ENCODE measurements around the gene KRT81.
"Not testable (repeated sequence)": the region's sequence is repeated elsewhere in the genome, so short reads cannot be mapped to it uniquely, and the experiment has no call there.

The KRT81 gene

GRCh38 chr12:52286857-52287785, 4.2 kb downstream of the KRT81 start:
- not testable (repeated sequence) for H3K9me2 ChIP-seq (replicated peaks; ENCODE audit: low read depth, low read length); H3K9me3 ChIP-seq (ENCODE audit: insufficient read depth, low read depth, low read length); H3K27me3 ChIP-seq (ENCODE audit: insufficient read depth, low read length, poor library complexity, severe bottlenecking); H3K4me3 ChIP-seq (ENCODE audit: low read length, poor library complexity, severe bottlenecking); H3F3A ChIP-seq (ENCODE audit: low read depth); H3K9ac ChIP-seq (ENCODE audit: low read depth, low read length, poor library complexity, severe bottlenecking); H4K20me1 ChIP-seq (ENCODE audit: insufficient read depth, low read length, poor library complexity, severe bottlenecking); H3K79me2 ChIP-seq (ENCODE audit: insufficient read depth, low read length); H3K36me3 ChIP-seq (ENCODE audit: insufficient read depth, low read length); H2AFZ ChIP-seq (ENCODE audit: low read length)
- peak; percentile 55 for TF ChIP-seq CTCF (conservative IDR thresholded peaks at IDR 0.05; ENCODE audit: low read length)
- Histone ChIP-seq H3K4me1 (ENCODE audit: insufficient read depth, low read length, poor library complexity, severe bottlenecking) (peaks cover 36% of the 10 kb centered on the region), H3K4me2 (ENCODE audit: low read depth, low read length, poor library complexity, severe bottlenecking) (peak overlapping the region; percentile 88)

- Histone ChIP-seq H3K79me2 (ENCODE audit: insufficient read depth, low read length) (no peaks in the 10 kb centered on the region), H3K9me2 (replicated peaks; ENCODE audit: low read depth, low read length) (no peaks in the 10 kb centered on the region), H3K9ac (ENCODE audit: low read depth, low read length, poor library complexity, severe bottlenecking) (no peak overlapping the region), H3K9me3 (ENCODE audit: insufficient read depth, low read depth, low read length) (no peaks in the 10 kb centered on the region), H3K36me3 (ENCODE audit: insufficient read depth, low read length) (no peaks in the 10 kb centered on the region), H2AFZ (ENCODE audit: low read length) (no peak overlapping the region), H3K4me1 (ENCODE audit: insufficient read depth, low read length, poor library complexity, severe bottlenecking) (peaks cover 36% of the 10 kb centered on the region), H3K4me3 (ENCODE audit: low read length, poor library complexity, severe bottlenecking) (no peak overlapping the region), H3K27me3 (ENCODE audit: insufficient read depth, low read length, poor library complexity, severe bottlenecking) (no peaks in the 10 kb centered on the region), H3K4me2 (ENCODE audit: low read depth, low read length, poor library complexity, severe bottlenecking) (peak overlapping the region; percentile 27), H3F3A (ENCODE audit: low read depth) (no peaks in the 10 kb centered on the region), H4K20me1 (ENCODE audit: insufficient read depth, low read length, poor library complexity, severe bottlenecking) (no peaks in the 10 kb centered on the region)
- TF ChIP-seq EZH2phosphoT487 (IDR thresholded peaks at IDR 0.05; ENCODE audit: borderline replicate concordance): no peak
- TF ChIP-seq CTCF (conservative IDR thresholded peaks at IDR 0.05; ENCODE audit: low read length): no peak
Observed at GRCh38 chr12:52285851-52286530, 5.3 kb downstream of the KRT81 start.

GRCh38 chr12:52285172-52285745, 6.1 kb downstream of the KRT81 start:
- Histone ChIP-seq H2AFZ (ENCODE audit: low read length) (no peak overlapping the region), H3K36me3 (ENCODE audit: insufficient read depth, low read length) (no peaks in the 10 kb centered on the region)

More at GRCh38 chr12:52285172-52285745, 6.1 kb downstream of the KRT81 start:
- no peaks in the 10 kb centered on the region for H3K9me2 ChIP-seq (replicated peaks; ENCODE audit: low read depth, low read length)
- TF ChIP-seq EZH2phosphoT487 (IDR thresholded peaks at IDR 0.05; ENCODE audit: borderline replicate concordance) (no peak), CTCF (conservative IDR thresholded peaks at IDR 0.05; ENCODE audit: low read length) (no peak)
- H3K4me2 ChIP-seq (ENCODE audit: low read depth, low read length, poor library complexity, severe bottlenecking): peak overlapping the region; percentile 27
- no peaks in the 10 kb centered on the region for H3K9me3 ChIP-seq (ENCODE audit: insufficient read depth, low read depth, low read length)
- H3F3A ChIP-seq (ENCODE audit: low read depth): no peaks in the 10 kb centered on the region
- H3K79me2 ChIP-seq (ENCODE audit: insufficient read depth, low read length): no peaks in the 10 kb centered on the region
- no peak overlapping the region for H3K4me3 ChIP-seq (ENCODE audit: low read length, poor library complexity, severe bottlenecking)
- no peak overlapping the region for H3K9ac ChIP-seq (ENCODE audit: low read depth, low read length, poor library complexity, severe bottlenecking)
- peaks cover 36% of the 10 kb centered on the region for H3K4me1 ChIP-seq (ENCODE audit: insufficient read depth, low read length, poor library complexity, severe bottlenecking)
- H3K27me3 ChIP-seq (ENCODE audit: insufficient read depth, low read length, poor library complexity, severe bottlenecking): no peaks in the 10 kb centered on the region
- H4K20me1 ChIP-seq (ENCODE audit: insufficient read depth, low read length, poor library complexity, severe bottlenecking): no peaks in the 10 kb centered on the region
